Erythroblast (primary cell): ENCODE results near the gene TPT1.

Experiments
- GATA1 ChIP-seq: IDR thresholded peaks from 2 replicates; pipeline ENCODE4 v1.6.1; 2011; ENCODE audit warnings: low read depth, mild to moderate bottlenecking, control low read depth, low read length, moderate library complexity
- POLR2A ChIP-seq: IDR thresholded peaks from 2 replicates; pipeline ENCODE4 v1.6.1; 2011; ENCODE audit warnings: mild to moderate bottlenecking, low read length

- TF ChIP-seq POLR2A: no peak
- no peak for TF ChIP-seq GATA1
These were observed 12.3 kb downstream of the TPT1 start for GRCh38 chr13:45328661-45329111.
